HG03558 (cell line): ENCODE measurements around the gene PIGU.

Experiments
- ATAC-seq: cut with Tn5 transposase; IDR thresholded peaks from one replicate; pipeline ENCODE4 v1.9.1; 2021; ENCODE audit warnings: moderate number of reproducible peaks; ENCODE audit not compliant: unreplicated experiment; ENCODE audit errors: extremely low read depth

PIGU gene

GRCh38 chr20:34708621-34709043 lies 31.7 kb upstream of the PIGU start:
- no peak for ATAC-seq

GRCh38 chr20:34706912-34707784 lies 30.3 kb upstream of the PIGU start:
- ATAC-seq, result no peak

GRCh38 chr20:34706302-34706875 lies 29.5 kb upstream of the PIGU start:
- no peak for ATAC-seq

- no peak for ATAC-seq
These were observed 28.8 kb upstream of the PIGU start for GRCh38 chr20:34705397-34706301.

- no peak for ATAC-seq
These were observed 28.1 kb upstream of the PIGU start for GRCh38 chr20:34705008-34705396.

GRCh38 chr20:34704177-34705007 lies 27.5 kb upstream of the PIGU start, which contains the start of gene TP53INP2:
TSS of gene TP53INP2 (plus strand) at chr20:34704344. CDS start at chr20:34708740, 4,396 bp downstream.
- no peak for ATAC-seq

GRCh38 chr20:34703424-34704176 lies 26.7 kb upstream of the PIGU start:
- ATAC-seq, result no peak

- no peak for ATAC-seq
These were observed 26.1 kb upstream of the PIGU start for GRCh38 chr20:34703061-34703423.

- ATAC-seq, result no peak
These were observed 24.7 kb upstream of the PIGU start for GRCh38 chr20:34701405-34702085.

- no peak for ATAC-seq
These were observed 16.5 kb upstream of the PIGU start for GRCh38 chr20:34693414-34693813.

- ATAC-seq, result no peak
These were observed 14.9 kb upstream of the PIGU start for GRCh38 chr20:34691838-34692237.

- no peak for ATAC-seq
These were observed 12.6 kb upstream of the PIGU start for GRCh38 chr20:34689486-34689885.

GRCh38 chr20:34683667-34684066 lies 6.8 kb upstream of the PIGU start:
- no peak for ATAC-seq

- no peak for ATAC-seq
These were observed 3.8 kb upstream of the PIGU start for GRCh38 chr20:34680586-34681175.

- ATAC-seq, result no peak
These were observed 775 bp downstream of the PIGU start for GRCh38 chr20:34675993-34676641.

GRCh38 chr20:34675561-34675960 lies 1.3 kb downstream of the PIGU start:
- no peak for ATAC-seq

GRCh38 chr20:34673412-34673811 lies 3.5 kb downstream of the PIGU start:
- ATAC-seq, result no peak

- no peak for ATAC-seq
These were observed 7.8 kb downstream of the PIGU start for GRCh38 chr20:34669094-34669493.
